ENCODE measurements around the gene RRAGD. TPM values are rescaled to one million over a fixed set of nuclear protein-coding genes. Genes with fewer than 3 reads are reported as not detected.

RRAGD gene
- total and polyA plus RNA-seq, 2 of the 13 experiments (the other 11 are each of a cell fraction or from before 2014, with no cell fraction given) = 0.35 to 0.53 TPM

DNA sequence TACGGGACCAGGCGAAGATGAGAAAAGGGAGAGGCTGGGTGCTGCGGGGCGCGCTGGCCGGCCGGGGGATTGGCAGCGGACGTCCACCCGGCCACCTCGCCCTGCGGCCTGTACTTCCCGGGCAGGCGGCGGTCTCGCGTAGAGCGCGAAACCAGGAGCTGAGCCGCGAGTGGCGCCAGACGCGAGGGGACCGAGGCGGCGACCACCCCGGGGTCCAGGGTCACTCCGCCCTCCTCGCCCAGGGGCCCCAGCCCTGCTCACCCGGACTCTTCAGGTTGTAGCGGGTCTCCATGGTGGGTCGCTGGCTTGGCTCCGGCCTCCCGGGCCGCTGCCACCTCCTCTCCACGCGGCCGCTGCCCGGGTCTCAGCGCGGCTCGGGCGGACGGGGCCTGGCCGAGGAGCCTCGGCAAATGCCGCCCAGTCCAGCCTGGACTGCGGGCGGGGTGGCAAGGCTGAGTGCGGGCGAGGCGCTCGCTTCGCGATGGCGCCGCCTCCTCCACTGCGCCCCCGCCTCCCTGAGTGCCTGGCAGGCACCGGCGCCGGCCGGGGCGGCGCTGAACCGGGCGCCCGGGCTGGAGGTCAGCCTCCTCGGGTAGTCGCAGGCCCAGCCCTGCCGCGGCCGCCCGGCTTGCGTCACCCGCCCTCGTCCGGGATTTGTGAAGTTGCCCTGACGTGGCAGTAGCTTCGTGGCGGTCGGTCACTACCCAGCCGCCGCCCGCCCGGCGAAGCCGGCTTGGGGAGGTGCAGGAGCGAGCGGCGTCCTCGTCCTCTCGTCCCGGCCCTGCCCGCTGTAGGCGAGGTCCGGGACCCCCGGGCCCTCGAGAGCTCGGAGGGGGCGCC, 59.6 kb downstream of the RRAGD start, which contains the start of gene UBE2J1 (continued):
- TF ChIP-seq MAZ (IDR thresholded peaks at IDR 0.05; ENCODE audit: borderline replicate concordance, low read depth, low read length) (0 out of 2 replicates have a peak, but pooled peaks have one; percentile 57), MAZ (CRISPR knock-in tag; IDR thresholded peaks at IDR 0.05; ENCODE audit: low read depth) (peak; percentile 90), NFIC (IDR thresholded peaks at IDR 0.05; ENCODE audit: low read length) (no peak), TRIM24 (CRISPR knock-in tag; IDR thresholded peaks at IDR 0.05) (no peak), ZNF800 (CRISPR knock-in tag; IDR thresholded peaks at IDR 0.05) (peak; percentile 45; the same call in 1 of the 2 replicates), ZNF430 (CRISPR knock-in tag; IDR thresholded peaks at IDR 0.05) (no peak; the same call in 1 of the 2 replicates), HNF1A (IDR thresholded peaks at IDR 0.05; ENCODE audit: low read depth) (no peak), HNF1A (CRISPR knock-in tag; IDR thresholded peaks at IDR 0.05; ENCODE audit: borderline replicate concordance) (peak; percentile 56; the same call in 1 of the 2 replicates), TEAD3 (CRISPR knock-in tag; optimal IDR thresholded peaks at IDR 0.05; ENCODE audit: borderline replicate concordance) (no peak), ZNF3 (CRISPR knock-in tag; IDR thresholded peaks at IDR 0.05) (no peak), ZBTB49 (CRISPR knock-in tag; IDR thresholded peaks at IDR 0.05; ENCODE audit: borderline replicate concordance) (no peak), ZEB1 (IDR thresholded peaks at IDR 0.05; ENCODE audit: insufficient replicate concordance, low read depth) (no peak), ZFX (CRISPR knock-in tag; IDR thresholded peaks at IDR 0.05; ENCODE audit: low read depth) (peak; percentile 99), RBFOX2 (IDR thresholded peaks at IDR 0.05; ENCODE audit: low read depth, low read length) (peak; percentile 92), ZFP41 (CRISPR knock-in tag; IDR thresholded peaks at IDR 0.05; ENCODE audit: borderline replicate concordance) (0 out of 2 replicates have a peak, but pooled peaks have one; percentile 55)
- TF ChIP-seq, protein P1, sequence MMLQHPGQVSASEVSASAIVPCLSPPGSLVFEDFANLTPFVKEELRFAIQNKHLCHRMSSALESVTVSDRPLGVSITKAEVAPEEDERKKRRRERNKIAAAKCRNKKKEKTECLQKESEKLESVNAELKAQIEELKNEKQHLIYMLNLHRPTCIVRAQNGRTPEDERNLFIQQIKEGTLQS (CRISPR knock-in tag; IDR thresholded peaks at IDR 0.05) = peak; percentile 78
- TF ChIP-seq, protein P2, sequence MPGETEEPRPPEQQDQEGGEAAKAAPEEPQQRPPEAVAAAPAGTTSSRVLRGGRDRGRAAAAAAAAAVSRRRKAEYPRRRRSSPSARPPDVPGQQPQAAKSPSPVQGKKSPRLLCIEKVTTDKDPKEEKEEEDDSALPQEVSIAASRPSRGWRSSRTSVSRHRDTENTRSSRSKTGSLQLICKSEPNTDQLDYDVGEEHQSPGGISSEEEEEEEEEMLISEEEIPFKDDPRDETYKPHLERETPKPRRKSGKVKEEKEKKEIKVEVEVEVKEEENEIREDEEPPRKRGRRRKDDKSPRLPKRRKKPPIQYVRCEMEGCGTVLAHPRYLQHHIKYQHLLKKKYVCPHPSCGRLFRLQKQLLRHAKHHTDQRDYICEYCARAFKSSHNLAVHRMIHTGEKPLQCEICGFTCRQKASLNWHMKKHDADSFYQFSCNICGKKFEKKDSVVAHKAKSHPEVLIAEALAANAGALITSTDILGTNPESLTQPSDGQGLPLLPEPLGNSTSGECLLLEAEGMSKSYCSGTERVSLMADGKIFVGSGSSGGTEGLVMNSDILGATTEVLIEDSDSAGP (CRISPR knock-in tag; IDR thresholded peaks at IDR 0.05; ENCODE audit: borderline replicate concordance) = peak; percentile 92

Data from HepG2 (cell line).